Nephron progenitor cell (in vitro differentiated cells): ENCODE results near the gene SPRY1.

Source experiments
- DNase-seq: peaks from one replicate; pipeline ENCODE4 v3.0.0; 2021
- H3K27ac Mint-ChIP-seq: 2 replicates; pipeline ENCODE4 v1.8.0; 2021; ENCODE audit warnings: mild to moderate bottlenecking, moderate library complexity, mixed read lengths
- H3K27me3 Mint-ChIP-seq: 2 replicates; pipeline ENCODE4 v1.8.0; 2021; ENCODE audit warnings: mild to moderate bottlenecking, low read depth, mixed read lengths; ENCODE audit not compliant: poor library complexity
- H3K36me3 Mint-ChIP-seq: 2 replicates; pipeline ENCODE4 v1.8.0; 2021; ENCODE audit warnings: low read depth, mixed read lengths
- H3K4me1 Mint-ChIP-seq: 2 replicates; pipeline ENCODE4 v1.8.0; 2021; ENCODE audit warnings: mixed read lengths
- H3K4me3 Mint-ChIP-seq: 2 replicates; pipeline ENCODE4 v1.8.0; 2021; ENCODE audit warnings: mild to moderate bottlenecking, moderate library complexity, mixed read lengths
- H3K9me3 Mint-ChIP-seq: 2 replicates; pipeline ENCODE4 v1.8.0; 2021; ENCODE audit warnings: mild to moderate bottlenecking, moderate library complexity, mixed read lengths
- CTCF ChIP-seq: fragments of 200-600 bp; sonication (generic); IDR thresholded peaks from 2 replicates; pipeline ENCODE4 v1.5.0; 2021; ENCODE audit warnings: antibody characterized with exemption

Gene SPRY1

GRCh38 chr4:123412700-123413512 lies 16.3 kb downstream of the SPRY1 start:
- DNase-seq = no peak
- Mint-ChIP-seq H3K4me3 (peak overlapping the region; percentile 9), H3K27me3 (no peaks in the 10 kb centered on the region), H3K4me1 (peaks cover 60% of the 10 kb centered on the region), H3K9me3 (no peaks in the 10 kb centered on the region), H3K36me3 (peaks cover 9% of the 10 kb centered on the region), H3K27ac (peak overlapping the region; percentile 77)
- TF ChIP-seq CTCF = no peak

- H3K9me3 Mint-ChIP-seq = no peaks in the 10 kb centered on the region
- no peak for TF ChIP-seq CTCF
- peaks cover 13% of the 10 kb centered on the region for H3K36me3 Mint-ChIP-seq
- H3K27ac Mint-ChIP-seq = no peak overlapping the region
- no peak overlapping the region for H3K4me3 Mint-ChIP-seq
- no peak for DNase-seq
- peaks cover 72% of the 10 kb centered on the region for H3K4me1 Mint-ChIP-seq
- H3K27me3 Mint-ChIP-seq = no peaks in the 10 kb centered on the region
Measured at GRCh38 chr4:123415576-123415975, 19.0 kb downstream of the SPRY1 start.

- Mint-ChIP-seq H3K27ac (peak overlapping the region; percentile 94), H3K4me3 (peak overlapping the region; percentile 56), H3K9me3 (no peaks in the 10 kb centered on the region), H3K36me3 (peaks cover 14% of the 10 kb centered on the region), H3K4me1 (peaks cover 72% of the 10 kb centered on the region), H3K27me3 (no peaks in the 10 kb centered on the region)
- DNase-seq = no peak
- TF ChIP-seq CTCF = no peak
Measured at GRCh38 chr4:123415977-123416376, 19.4 kb downstream of the SPRY1 start.

- DNase-seq = no peak
- Mint-ChIP-seq H3K4me3 (peak overlapping the region; percentile 43), H3K27ac (peak overlapping the region; percentile 93), H3K27me3 (no peaks in the 10 kb centered on the region), H3K36me3 (peaks cover 10% of the 10 kb centered on the region), H3K9me3 (no peaks in the 10 kb centered on the region), H3K4me1 (peaks cover 73% of the 10 kb centered on the region)
- no peak for TF ChIP-seq CTCF
Measured at GRCh38 chr4:123417813-123418212, 21.2 kb downstream of the SPRY1 start.

GRCh38 chr4:123418351-123418931 lies 21.8 kb downstream of the SPRY1 start:
- DNase-seq = no peak
- Mint-ChIP-seq H3K4me1 (peaks cover 67% of the 10 kb centered on the region), H3K4me3 (peak overlapping the region; percentile 43), H3K27me3 (no peaks in the 10 kb centered on the region), H3K9me3 (peaks cover 2% of the 10 kb centered on the region), H3K27ac (peak overlapping the region; percentile 93), H3K36me3 (peaks cover 6% of the 10 kb centered on the region)
- TF ChIP-seq CTCF = no peak
